RWPE1 (cell line): ENCODE results near the gene HNF4A.
A peak's percentile ranks its signal among the peaks of the same experiment; 100 is the strongest.

ENCODE experiments used
- CTCF ChIA-PET: fragments of 350-600 bp; sonication (Branson Sonifier 250); formaldehyde crosslinking; extraction: SDS; loops from one replicate; lab custom pipeline; 2021; lab: Yijun Ruan, JAX
- POLR2A ChIA-PET: fragments of 400-600 bp; formaldehyde crosslinking; extraction: SDS; loops from one replicate; lab custom pipeline; 2020; ENCODE audit warnings: antibody characterized with exemption; ENCODE audit not compliant: low non-redundant PET; lab: Yijun Ruan, JAX
- DNase-seq: peaks from one replicate; pipeline ENCODE4 v3.0.0; 2012; ENCODE audit warnings: low spot score
- H3K27ac ChIP-seq: fragments of 450-650 bp; 2 replicates; pipeline ENCODE4 v1.5.1; 2017
- CTCF ChIP-seq: fragments of 450-650 bp; conservative IDR thresholded peaks from 2 replicates; pipeline ENCODE4 v1.5.1; 2017; ENCODE audit warnings: low read depth, mild to moderate bottlenecking

Gene HNF4A

DNA sequence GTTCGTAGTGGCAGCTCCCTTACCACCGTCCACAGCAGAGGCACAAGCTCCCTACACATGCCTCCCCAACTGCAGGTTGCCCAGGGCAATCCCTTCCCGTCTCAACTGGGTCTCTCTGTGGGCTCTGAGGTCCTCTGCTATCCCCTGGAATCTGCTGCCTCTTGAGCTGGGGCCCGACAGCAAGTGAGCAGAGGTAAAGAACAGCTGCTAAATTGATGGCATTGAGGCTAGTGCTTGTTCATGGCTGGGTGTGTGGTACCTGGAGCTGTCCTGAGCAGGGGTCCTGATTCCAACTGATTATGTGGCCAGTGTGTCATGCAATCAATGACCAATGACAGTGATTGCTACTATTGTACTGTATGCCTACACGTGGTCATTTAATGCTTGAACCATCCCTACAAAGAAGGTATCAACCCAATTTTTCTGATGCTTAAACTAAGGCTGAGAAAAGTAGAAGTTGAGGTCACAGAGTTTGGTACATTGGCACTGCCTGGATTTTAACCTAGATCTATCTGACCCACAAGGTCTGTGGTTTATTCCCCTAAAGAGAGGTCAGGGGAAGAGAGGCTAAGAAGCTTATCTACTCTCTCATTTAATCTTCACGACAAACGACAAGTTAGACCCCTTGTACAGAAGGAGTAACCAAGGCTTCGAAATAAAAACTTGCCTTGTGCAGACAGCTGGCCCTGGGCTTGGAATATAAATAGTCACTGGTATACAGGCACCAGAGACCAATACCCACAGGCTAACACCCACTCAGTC lies 41.1 kb downstream of the HNF4A start:
- CTCF ChIA-PET, result interaction anchor here (0.6 to 1.5 kb wide), 7 partner anchors 10 to 287 kb away, joined by 3 to 6 read pairs (median 3); partner anchors contain the start of gene FITM2
- no peak for TF ChIP-seq CTCF
- POLR2A ChIA-PET, result no interaction called here
- no peak for DNase-seq
- H3K27ac ChIP-seq, result no peak overlapping the region

DNA sequence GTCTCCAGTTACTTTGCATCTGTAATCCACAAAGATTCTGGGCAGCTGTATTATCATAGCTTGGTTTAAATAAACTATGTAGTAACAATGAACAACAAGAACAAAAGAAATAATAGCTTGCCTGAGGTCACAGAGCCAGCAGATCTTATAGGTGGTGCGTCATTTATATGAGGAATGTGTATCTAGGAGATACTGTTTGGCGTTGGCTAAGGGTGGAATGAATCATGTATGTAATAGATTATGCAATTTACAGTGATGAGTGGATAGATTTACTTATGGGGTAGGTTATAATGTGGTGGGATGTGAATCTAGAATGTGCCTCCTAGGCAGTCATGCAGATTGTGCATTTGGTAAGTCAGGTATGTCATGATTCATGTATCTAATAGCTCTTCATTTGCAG lies 42.8 kb downstream of the HNF4A start:
- POLR2A ChIA-PET, result no interaction called here
- no peak for TF ChIP-seq CTCF
- CTCF ChIA-PET, result interaction anchor here (0.5 to 1.4 kb wide), 6 partner anchors 9 to 181 kb away, joined by 3 to 5 read pairs (median 3); partner anchors contain the start of gene SERINC3
- no peak overlapping the region for H3K27ac ChIP-seq
- DNase-seq, result peak; percentile 98

- no peak for TF ChIP-seq CTCF
- DNase-seq, result no peak
- ChIA-PET POLR2A (no interaction called here), CTCF (interaction anchor here (0.7 to 1.3 kb wide), 2 partner anchors 10 to 15 kb away, joined by 3 read pairs; no protein-coding TSS in a partner anchor)
- H3K27ac ChIP-seq, result no peak overlapping the region
Measured at GRCh38 chr20:44399446-44399845, 43.9 kb downstream of the HNF4A start.

- TF ChIP-seq CTCF, result no peak
- DNase-seq, result no peak
- H3K27ac ChIP-seq, result no peak overlapping the region
- CTCF ChIA-PET, result no interaction called here
- POLR2A ChIA-PET, result interaction anchor here (0.7 kb wide), 1 partner anchor 471 kb away, joined by 4 read pairs; no protein-coding TSS in a partner anchor
Measured at GRCh38 chr20:44400671-44400969, 45.1 kb downstream of the HNF4A start.

DNA sequence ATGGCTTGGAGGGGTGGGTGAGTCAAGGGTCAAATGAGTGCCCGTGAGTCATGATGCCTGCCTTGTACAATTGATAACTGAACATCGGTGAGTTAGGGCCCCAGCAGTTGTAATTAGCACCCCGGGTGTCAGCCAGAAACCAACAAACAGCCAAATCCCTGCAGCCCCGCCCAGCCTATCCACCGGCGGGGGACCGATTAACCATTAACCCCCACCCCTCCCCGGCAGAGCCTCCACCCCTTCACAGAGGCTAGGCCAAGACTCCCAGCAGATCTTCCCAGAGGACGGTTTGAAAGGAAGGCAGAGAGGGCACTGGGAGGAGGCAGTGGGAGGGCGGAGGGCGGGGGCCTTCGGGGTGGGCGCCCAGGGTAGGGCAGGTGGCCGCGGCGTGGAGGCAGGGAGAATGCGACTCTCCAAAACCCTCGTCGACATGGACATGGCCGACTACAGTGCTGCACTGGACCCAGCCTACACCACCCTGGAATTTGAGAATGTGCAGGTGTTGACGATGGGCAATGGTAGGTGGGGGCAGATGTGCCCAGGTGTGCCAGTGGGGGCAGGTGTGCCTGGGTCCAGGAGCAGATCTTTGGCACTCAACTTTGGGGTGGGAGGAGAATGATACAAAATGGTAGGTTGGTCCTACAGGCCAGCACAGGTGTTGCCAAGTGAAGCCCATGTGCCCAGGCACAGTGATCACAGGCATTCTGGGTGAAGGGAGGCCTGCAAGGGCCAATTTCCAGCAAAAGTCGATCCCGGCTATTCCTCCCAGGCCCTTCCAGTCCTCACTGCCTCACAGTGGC lies 45.7 kb downstream of the HNF4A start:
- CTCF ChIA-PET, result no interaction called here
- POLR2A ChIA-PET, result interaction anchor here (0.7 kb wide), 1 partner anchor 471 kb away, joined by 4 read pairs; no protein-coding TSS in a partner anchor
- DNase-seq, result no peak
- TF ChIP-seq CTCF, result no peak
- H3K27ac ChIP-seq, result no peak overlapping the region

DNA sequence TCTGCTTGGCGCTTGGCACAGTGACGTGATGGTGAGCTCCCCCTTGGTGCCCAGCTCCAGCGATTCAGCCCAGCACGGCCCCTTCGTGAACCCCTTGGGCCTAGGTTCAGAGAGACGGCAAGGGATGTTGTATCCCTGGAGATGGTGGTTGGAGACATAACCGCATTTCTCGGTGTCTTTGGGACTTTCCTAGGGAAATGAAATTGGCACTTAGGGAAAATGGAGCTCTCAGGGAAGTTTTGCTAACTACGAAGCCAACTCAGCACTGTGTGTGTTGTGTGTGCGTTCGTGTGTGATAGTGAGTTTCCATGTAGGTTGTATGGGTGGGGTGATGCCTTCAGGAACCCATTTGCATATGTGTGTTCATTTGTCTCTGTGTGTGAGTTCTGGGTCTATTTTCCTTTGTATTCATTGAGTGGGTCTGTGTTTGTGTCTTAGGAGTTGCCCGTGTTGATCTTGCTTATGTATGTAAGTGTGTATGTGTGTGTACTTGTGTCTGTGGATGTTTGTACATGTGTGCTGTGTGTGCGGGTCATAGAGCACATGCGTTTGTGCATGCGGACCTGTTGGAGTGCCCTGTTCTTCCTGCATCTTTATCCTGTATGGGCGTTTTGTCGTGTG lies 46.4 kb downstream of the HNF4A start:
- no peak for TF ChIP-seq CTCF
- ChIA-PET CTCF (interaction anchor here (1.7 kb wide), 1 partner anchor 13 kb away, joined by 4 read pairs; no protein-coding TSS in a partner anchor), POLR2A (no interaction called here)
- H3K27ac ChIP-seq, result no peak overlapping the region
- no peak for DNase-seq
